Activated T-cell treated with anti-CD3 and anti-CD28 coated beads for 4 hours (primary cell): ENCODE measurements around the gene EZH2.
A peak's percentile ranks its signal among the peaks of the same experiment; 100 is the strongest.

Experiments used
- DNase-seq: peaks from one replicate; pipeline ENCODE4 v3.0.0-alpha.2; 2020

Gene EZH2

DNA sequence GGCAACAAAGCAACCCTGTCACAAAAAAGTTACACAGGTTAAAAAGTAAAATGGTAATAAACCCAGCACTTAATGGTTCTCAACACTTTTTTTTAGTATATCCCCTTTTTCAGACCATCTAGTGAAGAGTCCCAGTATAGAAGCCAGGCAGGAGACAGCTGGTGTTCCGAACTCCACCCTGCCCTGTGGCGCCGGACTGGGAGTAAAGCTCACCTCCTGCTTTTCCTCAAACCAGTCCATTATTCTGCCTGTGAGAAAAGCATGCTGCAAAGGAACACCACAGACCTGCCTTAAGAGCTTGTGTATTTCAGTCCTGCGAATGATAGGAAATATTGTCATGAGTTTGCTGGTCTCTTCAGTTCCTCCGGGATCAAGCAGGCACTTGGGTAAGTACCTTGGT, 81.0 kb downstream of the EZH2 start:
- no peak for DNase-seq

GRCh38 chr7:148802101-148802493, 82.0 kb downstream of the EZH2 start:
- no peak for DNase-seq

DNA sequence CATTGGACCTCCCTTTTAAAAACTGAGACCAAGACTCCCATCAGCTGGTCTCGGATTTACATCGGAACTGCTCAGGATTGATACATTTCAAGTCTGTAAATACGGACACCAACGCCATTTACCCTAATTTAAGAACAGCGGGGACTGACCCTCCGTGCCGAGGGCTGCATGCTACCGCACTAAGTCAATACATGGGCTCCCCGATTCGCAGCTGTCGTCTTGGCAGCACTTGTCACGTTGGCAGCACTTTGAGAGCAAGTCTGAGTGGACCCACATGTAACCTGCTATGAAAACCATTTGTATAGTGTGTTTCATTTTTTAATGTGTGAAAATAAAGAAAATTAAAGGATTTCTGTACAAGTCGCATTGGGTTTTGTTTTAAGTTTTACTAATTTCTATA, 83.4 kb downstream of the EZH2 start:
- no peak for DNase-seq

- DNase-seq = no peak
Observed at GRCh38 chr7:148799893-148800555, 84.1 kb downstream of the EZH2 start.

DNA sequence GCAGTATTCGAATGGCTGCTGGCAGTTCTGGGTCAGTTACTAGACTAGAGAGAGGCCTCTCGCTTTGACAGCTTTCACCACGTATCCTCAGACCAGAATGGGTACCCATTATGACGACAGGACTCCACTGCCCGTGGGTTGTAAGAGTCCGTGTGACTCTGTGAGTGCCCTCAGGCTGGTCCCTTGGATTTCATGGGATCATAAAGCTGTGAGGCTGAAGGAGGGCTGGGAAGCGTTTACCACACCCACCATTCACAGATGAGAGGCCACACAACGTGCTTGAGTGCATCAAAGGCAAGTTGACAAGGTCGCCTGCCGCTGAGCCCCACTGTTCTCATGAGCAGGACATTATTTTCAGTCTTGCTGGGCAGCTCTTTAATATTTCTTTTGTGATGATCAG, 87.2 kb downstream of the EZH2 start:
- no peak for DNase-seq

DNA sequence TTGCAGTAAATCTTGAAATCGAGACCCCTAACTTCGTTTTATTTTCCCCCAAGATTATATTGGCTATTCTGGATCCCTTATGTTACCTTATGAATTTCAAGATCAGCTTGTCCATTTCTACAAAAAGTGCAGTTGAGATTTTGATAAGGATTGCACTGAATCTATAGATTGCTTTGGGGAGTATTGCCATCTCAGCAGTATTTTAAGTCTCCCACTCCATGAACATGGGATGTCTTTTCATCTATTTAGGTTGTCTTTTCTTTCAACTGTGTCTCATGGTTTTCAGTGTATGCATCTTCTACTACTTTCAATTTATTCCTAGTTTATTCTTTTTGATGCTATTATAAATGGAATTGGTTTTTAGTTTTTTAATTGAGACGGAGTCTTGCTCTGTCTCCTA, 89.6 kb downstream of the EZH2 start:
- no peak for DNase-seq

DNA sequence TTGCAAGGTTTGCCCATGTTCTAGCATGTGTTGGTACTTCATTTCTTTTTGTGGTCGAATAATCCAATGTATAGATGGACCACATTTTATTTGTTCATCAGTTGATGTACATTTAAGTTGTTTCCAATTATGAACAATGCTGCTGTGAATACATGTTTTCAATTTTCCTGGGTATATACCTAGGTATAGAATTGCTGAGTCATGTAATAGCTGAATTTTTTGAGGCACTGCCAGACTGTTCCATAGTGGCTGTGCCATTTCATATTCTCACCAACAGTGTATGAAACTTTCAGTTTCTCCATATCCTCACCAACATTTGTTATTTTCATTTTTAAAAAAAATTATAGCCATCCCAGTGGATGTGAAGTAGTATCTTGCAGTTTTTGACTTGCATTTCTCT, 90.5 kb downstream of the EZH2 start:
- DNase-seq = no peak

DNA sequence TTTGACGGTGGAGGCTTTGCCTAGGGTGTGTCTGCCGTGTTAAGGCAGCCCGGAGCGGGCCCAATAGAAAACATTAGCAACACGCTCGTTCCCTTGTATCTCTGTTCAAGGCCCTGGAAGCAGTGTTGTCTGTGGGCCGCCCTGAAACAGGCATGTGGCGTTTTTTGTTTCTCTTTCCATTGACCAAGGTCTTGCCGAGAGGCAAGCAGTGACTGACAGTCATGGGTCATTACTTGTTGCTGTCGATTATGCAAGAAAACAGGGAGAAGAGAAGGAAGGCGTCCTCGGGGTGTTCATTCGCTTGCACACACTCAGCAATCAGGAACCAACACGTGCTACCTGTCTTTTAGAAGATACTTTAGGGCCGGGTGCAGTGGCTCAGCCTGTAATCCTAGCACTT, 92.5 kb downstream of the EZH2 start:
- DNase-seq = no peak

DNA sequence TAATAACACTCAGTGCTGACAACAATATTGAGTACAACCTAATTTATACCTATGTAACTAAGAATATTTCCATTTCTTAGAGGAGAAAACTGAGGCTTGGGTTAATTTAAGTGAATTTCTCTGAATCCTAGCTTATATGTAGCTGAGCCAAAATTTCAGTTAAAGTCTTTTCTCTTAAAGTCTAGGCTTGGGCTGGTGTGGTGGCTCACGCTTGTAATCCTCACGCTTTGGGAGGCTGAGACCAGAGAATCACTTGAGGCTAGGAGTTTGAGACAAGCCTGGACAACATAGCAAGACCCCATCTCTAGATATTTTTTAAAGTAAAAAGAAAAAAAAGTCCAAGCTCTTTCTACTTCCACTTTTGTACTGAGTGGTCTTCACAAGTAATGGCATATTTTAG, 93.2 kb downstream of the EZH2 start:
- no peak for DNase-seq

- DNase-seq = no peak
Observed at GRCh38 chr7:148790131-148790726, 93.9 kb downstream of the EZH2 start.

DNA sequence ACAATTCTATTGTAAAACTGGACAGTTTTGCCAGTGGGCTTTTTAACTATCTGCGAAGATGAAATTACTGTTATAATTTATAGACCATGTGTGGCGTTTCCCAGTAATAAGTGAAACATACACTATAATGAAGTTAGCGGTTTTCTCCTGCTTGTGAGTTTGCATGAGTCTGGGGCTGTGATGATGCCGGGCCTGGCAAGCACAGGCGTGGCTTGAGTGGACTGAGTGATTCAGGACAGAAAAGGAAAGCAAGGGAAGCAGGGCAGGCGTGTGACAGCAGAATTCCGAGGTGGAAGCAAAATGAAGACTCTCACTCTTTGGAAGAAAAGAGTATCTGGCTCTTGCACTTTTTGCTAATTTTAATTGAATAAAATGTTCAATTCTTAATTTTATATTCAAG, 94.9 kb downstream of the EZH2 start:
- no peak for DNase-seq

DNA sequence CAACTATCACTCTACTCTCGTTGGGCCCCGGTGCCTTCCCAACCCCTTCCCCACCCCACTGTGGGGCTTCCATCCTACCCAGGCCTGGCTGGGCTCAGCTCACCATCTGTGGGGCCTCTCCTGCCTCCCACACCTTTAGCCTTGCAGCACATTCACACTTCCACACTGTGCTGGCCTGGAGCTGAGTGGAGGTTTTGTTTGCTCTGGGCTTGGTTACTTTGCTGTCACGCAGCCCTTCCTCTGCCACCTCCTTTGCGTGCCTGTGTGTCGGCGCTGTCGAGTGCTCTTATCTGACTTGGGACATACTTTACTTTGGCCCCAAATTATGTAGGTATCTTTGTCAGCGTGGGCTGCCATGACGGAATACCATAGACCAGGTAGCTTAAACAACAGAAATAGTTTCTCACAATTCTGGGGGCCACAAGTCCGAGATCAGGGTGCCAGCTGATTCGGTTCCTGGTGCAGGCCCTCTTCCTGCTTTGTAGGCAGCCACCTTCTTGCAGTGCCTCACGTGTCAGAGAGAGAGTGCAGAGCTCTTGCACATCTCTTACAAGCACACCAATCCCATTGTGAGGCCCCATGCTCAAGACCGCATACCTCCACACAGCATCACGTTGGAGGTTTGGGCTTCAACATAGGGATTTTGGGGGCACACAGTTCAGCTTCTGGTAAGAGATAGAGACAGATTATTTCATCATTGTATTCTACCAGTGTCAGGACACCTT, 96.4 kb downstream of the EZH2 start:
- DNase-seq = no peak

- DNase-seq = no peak
Observed at GRCh38 chr7:148783801-148784527, 100.1 kb downstream of the EZH2 start.

GRCh38 chr7:148782757-148783456, 101.2 kb downstream of the EZH2 start:
- no peak for DNase-seq

DNA sequence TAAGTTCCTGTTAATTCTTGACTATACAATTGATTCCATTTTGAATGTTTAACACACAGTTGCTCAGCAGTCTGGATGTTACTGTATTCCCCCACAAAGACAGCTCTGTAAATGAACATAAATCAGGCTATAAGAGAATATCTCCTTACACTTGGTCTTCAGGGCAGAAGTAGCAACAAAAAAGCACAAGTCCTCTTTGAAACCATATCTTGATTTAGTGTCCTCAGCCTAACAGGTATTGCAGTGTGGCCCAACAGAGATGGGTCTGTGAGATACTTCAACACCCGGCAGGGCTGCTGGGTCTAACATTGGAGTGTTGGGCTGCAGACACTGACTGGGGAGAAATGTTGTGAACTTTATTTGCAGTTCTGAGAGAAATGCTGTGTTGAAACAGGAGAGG, 109.6 kb downstream of the EZH2 start:
- DNase-seq = no peak

GRCh38 chr7:148773334-148773733, 110.8 kb downstream of the EZH2 start:
- no peak for DNase-seq

GRCh38 chr7:148772297-148773089, 111.6 kb downstream of the EZH2 start:
- peak; percentile 36 for DNase-seq

- DNase-seq = no peak
Observed at GRCh38 chr7:148770004-148770403, 114.1 kb downstream of the EZH2 start.

DNA sequence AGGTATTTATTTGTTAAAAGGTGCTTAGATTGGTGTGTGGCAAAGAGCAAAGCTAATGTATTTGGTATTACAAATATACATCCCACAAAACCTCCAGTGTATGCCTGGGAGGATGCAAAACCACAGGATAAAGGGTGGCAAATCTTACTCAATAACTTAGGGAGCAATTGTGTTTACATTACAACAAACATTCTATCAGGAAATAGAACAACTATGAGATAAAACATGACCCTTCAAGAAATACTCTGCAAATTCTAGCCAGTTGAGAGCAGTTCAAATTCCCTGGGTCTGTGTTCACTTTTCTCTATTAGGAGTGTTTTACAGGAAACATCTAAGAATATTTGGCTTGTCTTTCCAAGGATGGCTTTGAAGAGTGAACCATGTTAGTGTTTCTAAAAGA, 120.5 kb downstream of the EZH2 start:
- DNase-seq = no peak

DNA sequence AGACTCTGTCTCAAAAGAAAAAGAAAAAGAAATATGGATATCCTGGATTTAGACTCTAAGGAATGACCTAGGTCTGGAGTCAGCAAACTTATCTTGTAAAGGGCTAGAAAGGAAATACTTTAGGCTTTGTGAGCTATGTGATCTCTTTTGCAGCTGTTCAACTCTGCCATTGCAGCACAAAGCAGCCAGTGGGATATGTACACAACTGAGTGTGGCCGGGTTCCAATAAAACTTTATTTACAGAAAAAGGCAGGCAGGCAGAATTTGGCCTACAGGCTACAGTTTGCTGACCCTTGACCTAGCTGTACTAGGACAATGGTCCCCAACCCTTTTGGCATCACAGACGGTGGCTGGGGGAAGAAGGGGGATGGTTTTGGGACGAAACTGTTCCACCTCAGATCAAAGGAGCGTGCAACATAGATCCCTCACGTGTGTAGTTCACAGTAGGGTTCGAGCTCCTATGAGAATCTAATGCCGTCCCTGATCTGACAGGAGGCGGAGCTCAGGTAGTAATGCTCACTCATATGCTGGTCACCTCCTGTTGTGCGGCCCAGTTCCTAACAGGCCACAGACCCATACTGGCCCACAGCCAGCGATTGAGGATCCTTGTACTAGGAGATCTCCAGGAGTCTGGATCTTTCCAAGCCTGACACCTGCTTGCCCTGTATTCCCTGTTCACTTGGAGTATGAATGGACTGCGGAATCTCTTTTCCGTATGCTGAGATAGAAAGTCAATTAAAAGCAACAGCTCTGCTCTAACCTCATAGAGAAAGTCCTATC, 122.4 kb downstream of the EZH2 start:
- DNase-seq = no peak
